K562 (cell line): ENCODE results near the gene ATP1A3.
"Not testable (repeated sequence)": the region's sequence is repeated elsewhere in the genome, so short reads cannot be mapped to it uniquely, and the experiment has no call there.

Experiments used
- EP300 ChIP-seq: IDR thresholded peaks from 2 replicates; pipeline ENCODE4 v1.6.1; 2012; ENCODE audit warnings: low read length, improper control_type of control experiment
- EWSR1 ChIP-seq: fragments of 450-650 bp; IDR thresholded peaks from 2 replicates; pipeline ENCODE4 v1.6.1; 2018; ENCODE audit warnings: borderline replicate concordance, mild to moderate bottlenecking, low read depth, moderate library complexity; ENCODE audit not compliant: partially characterized antibody
- GABPA ChIP-seq: fragments of 200-800 bp; sonication (Bioruptor generic); conservative IDR thresholded peaks from 2 replicates; pipeline ENCODE4 v1.6.1; 2016; ENCODE audit warnings: low read depth, missing genetic modification characterization, missing compliant biosample characterization
- SIRT6 ChIP-seq: IDR thresholded peaks from one replicate; pipeline ENCODE4 v1.6.1; 2012; ENCODE audit warnings: low read depth, mild to moderate bottlenecking, control low read depth, inconsistent platforms, low read length, moderate library complexity
- SP2 ChIP-seq: IDR thresholded peaks from 2 replicates; pipeline ENCODE4 v1.6.1; 2011; ENCODE audit warnings: mild to moderate bottlenecking, low read depth, low read length, moderate library complexity; ENCODE audit not compliant: poor library complexity, severe bottlenecking; ENCODE audit errors: extremely low read depth
- TCFL5 ChIP-seq: fragments of 250-450 bp; sonication (Bioruptor Pico); conservative IDR thresholded peaks from 2 replicates; pipeline ENCODE4 v1.6.1; 2021; ENCODE audit warnings: mild to moderate bottlenecking, moderate library complexity, matching md5 sums
- ZNF347 ChIP-seq: fragments of 450-650 bp; formaldehyde crosslinking; IDR thresholded peaks from 2 replicates; pipeline ENCODE4 v1.4.0; 2020; ENCODE audit warnings: low read depth, mild to moderate bottlenecking, moderate library complexity
- ZNF551 ChIP-seq: fragments of 250-450 bp; sonication (Bioruptor Pico); IDR thresholded peaks from 2 replicates; pipeline ENCODE4 v1.5.0; 2021; ENCODE audit warnings: mild to moderate bottlenecking, moderate library complexity
- ZNF785 ChIP-seq: fragments of 250-450 bp; sonication (Bioruptor Pico); IDR thresholded peaks from 2 replicates; pipeline ENCODE4 v1.4.0; 2020; ENCODE audit warnings: mild to moderate bottlenecking
- TF ChIP-seq, protein P1 (sequence below), 3 experiments: IDR thresholded peaks in 2 of 3; conservative IDR thresholded peaks in 1 of 3; 2 replicates each; pipeline ENCODE4 v1.5.1; 2011 to 2012; ENCODE audit warnings: low read length in 3 of 3, mild to moderate bottlenecking in 3 of 3, control low read depth in 2 of 3, improper control_type of control experiment in 1 of 3, inconsistent platforms in 1 of 3, low read depth in 1 of 3, mixed read lengths in 1 of 3, moderate library complexity in 1 of 3; ENCODE audit not compliant: insufficient read depth in 2 of 3

GRCh38 chr19:41939209-41939608 lies 54.8 kb downstream of the ATP1A3 start:
- not testable (repeated sequence) for TF ChIP-seq ZNF551 (CRISPR knock-in tag); TCFL5; EP300; ZNF347; SP2; SIRT6; ZNF785; EWSR1; GABPA (tag)
- TF ChIP-seq, protein P1, sequence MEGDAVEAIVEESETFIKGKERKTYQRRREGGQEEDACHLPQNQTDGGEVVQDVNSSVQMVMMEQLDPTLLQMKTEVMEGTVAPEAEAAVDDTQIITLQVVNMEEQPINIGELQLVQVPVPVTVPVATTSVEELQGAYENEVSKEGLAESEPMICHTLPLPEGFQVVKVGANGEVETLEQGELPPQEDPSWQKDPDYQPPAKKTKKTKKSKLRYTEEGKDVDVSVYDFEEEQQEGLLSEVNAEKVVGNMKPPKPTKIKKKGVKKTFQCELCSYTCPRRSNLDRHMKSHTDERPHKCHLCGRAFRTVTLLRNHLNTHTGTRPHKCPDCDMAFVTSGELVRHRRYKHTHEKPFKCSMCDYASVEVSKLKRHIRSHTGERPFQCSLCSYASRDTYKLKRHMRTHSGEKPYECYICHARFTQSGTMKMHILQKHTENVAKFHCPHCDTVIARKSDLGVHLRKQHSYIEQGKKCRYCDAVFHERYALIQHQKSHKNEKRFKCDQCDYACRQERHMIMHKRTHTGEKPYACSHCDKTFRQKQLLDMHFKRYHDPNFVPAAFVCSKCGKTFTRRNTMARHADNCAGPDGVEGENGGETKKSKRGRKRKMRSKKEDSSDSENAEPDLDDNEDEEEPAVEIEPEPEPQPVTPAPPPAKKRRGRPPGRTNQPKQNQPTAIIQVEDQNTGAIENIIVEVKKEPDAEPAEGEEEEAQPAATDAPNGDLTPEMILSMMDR (IDR thresholded peaks at IDR 0.05 in 2 of 3, conservative IDR thresholded peaks at IDR 0.05 in 1 of 3; ENCODE audit: insufficient read depth in 2 of 3, low read depth in 1 of 3, low read length in 3 of 3) = not testable (repeated sequence)
